Smooth muscle cell (in vitro differentiated cells): ENCODE measurements around the gene SYNGR4. TPM values are rescaled to one million over a fixed set of nuclear protein-coding genes. Genes with fewer than 3 reads are reported as not detected.

Source experiments
- DNase-seq: peaks from one replicate; lab custom pipeline; 2025; ENCODE audit not compliant: unreplicated experiment; lab: John Stamatoyannopoulos, UW
- H2AFZ ChIP-seq: fragments of 200-600 bp; sonication (generic); 2 replicates; pipeline ENCODE4 v1.6.0; 2016; ENCODE audit warnings: antibody characterized with exemption, low read depth, mild to moderate bottlenecking
- H3F3A ChIP-seq: fragments of 200-600 bp; sonication (generic); 2 replicates; pipeline ENCODE4 v1.6.0; 2017; ENCODE audit warnings: antibody characterized with exemption, low read depth
- H3K27ac ChIP-seq: fragments of 200-600 bp; sonication (generic); 2 replicates; pipeline ENCODE4 v1.5.1; 2016; ENCODE audit warnings: low read depth, mild to moderate bottlenecking
- H3K27me3 ChIP-seq: fragments of 200-600 bp; sonication (generic); 2 replicates; pipeline ENCODE4 v1.6.1; 2016; ENCODE audit warnings: low read depth, mild to moderate bottlenecking
- H3K36me3 ChIP-seq: fragments of 200-600 bp; sonication (generic); 2 replicates; pipeline ENCODE4 v1.5.1; 2016; ENCODE audit warnings: low read depth
- H3K4me1 ChIP-seq: fragments of 200-600 bp; sonication (generic); 2 replicates; pipeline ENCODE4 v1.5.1; 2016; ENCODE audit warnings: low read depth
- H3K4me2 ChIP-seq: fragments of 200-600 bp; sonication (generic); 2 replicates; pipeline ENCODE4 v1.6.0; 2016; ENCODE audit warnings: mild to moderate bottlenecking
- H3K4me3 ChIP-seq: fragments of 200-600 bp; sonication (generic); 2 replicates; pipeline ENCODE4 v1.5.1; 2016; ENCODE audit warnings: mild to moderate bottlenecking
- H3K79me2 ChIP-seq: fragments of 200-600 bp; sonication (generic); 2 replicates; pipeline ENCODE4 v1.6.0; 2016; ENCODE audit warnings: low read depth, mild to moderate bottlenecking
- H3K9ac ChIP-seq: fragments of 200-600 bp; sonication (generic); 2 replicates; pipeline ENCODE4 v1.6.0; 2016; ENCODE audit warnings: low read depth
- H3K9me3 ChIP-seq: fragments of 200-600 bp; sonication (generic); replicated peaks from 2 replicates; pipeline ENCODE4 v1.5.1; 2016; ENCODE audit warnings: low read depth
- H4K20me1 ChIP-seq: fragments of 200-600 bp; sonication (generic); 2 replicates; pipeline ENCODE4 v1.6.0; 2016; ENCODE audit warnings: low read depth
- WGBS: methylation state at CpG from one replicate; pipeline ENCODE4 v1.1.7; 2016; ENCODE audit warnings: low lambda C conversion rate; 5-methylcytosine and 5-hydroxymethylcytosine counted together
- polyA plus RNA-seq: library from polyadenylated mRNA; unstranded; fragments of >200 nt; fragmentation: Nextera tagmentation; extraction: Ambion mirVana; gene quantifications from 2 replicates; pipeline ENCODE4 v1.2.1, GENCODE V29; 2016
- total RNA-seq: library from RNA; depleted of rRNA; stranded (reverse); fragments of >200 nt; gene quantifications from 2 replicates; pipeline ENCODE4 v1.2.3, GENCODE V29; 2014
- TF ChIP-seq, protein P1 (sequence below): fragments of 200-600 bp; sonication (generic); IDR thresholded peaks from 2 replicates; pipeline ENCODE4 v1.5.1; 2017; ENCODE audit warnings: borderline replicate concordance, mild to moderate bottlenecking, antibody characterized with exemption; ENCODE audit not compliant: insufficient read depth, poor library complexity, severe bottlenecking

Gene SYNGR4
- total and polyA plus RNA-seq, 2 experiments from 2014 or later, result not detected

DNA sequence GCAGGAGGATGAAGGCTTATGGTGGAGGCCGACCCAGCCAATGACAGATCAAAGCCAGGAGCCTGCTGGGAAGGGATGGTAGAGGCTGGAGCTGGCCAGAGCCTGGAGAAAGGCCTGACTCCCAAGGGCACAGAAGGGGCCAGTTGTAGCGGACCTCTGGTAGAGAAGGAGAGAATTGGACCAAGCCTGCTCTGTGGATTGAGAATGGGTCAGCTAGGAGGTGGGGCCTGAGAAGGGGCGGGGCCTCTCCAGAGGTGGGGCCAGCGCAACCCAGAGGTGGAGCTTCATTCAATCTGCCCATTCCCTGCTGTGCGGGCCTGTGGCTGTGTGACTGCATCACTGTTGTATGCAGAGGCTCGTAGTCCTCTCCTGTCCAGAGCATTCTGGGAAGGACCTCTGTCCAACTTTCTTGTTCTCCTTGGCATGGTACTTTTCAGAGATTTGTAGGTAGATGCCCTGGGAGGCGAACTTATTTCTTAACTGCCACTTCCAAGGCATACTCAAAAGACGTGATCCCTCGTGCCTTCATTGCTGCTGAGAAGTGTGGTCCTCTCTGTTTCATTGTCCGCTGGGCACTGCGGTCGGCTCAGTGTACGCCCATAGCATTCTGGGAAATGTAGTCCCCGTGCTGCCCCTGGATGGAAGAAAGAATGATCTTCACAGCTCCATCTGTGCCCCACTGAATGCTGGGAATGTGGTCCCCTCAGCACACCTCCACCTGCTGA lies 36.0 kb downstream of the SYNGR4 start:
- WGBS, result 38% methylated on average over 13 of the region's 14 CpGs
- no peaks in the 10 kb centered on the region for H3K27me3 ChIP-seq
- DNase-seq, result no peak

DNA sequence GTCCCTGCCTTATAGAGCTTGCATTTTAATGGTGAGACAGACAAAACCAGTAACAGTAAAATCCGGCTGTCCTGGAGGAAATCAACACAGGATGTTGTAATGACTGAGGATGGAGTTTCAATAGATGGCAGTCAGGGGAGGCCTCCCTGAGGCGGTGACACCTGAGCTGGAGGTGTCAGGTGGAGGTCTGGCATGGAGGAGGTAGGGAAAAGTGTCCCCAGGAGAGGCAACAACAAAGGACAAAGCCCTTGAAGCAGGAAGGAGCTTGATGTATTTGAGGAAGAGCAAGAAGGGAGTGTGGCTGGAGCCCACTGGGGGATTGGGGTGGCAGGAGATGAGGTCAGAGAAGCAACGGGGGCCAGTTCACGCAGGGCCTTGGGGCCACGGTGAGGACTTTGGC lies 37.1 kb downstream of the SYNGR4 start:
- peaks cover 14% of the 10 kb centered on the region for H3F3A ChIP-seq
- TF ChIP-seq, protein P1, sequence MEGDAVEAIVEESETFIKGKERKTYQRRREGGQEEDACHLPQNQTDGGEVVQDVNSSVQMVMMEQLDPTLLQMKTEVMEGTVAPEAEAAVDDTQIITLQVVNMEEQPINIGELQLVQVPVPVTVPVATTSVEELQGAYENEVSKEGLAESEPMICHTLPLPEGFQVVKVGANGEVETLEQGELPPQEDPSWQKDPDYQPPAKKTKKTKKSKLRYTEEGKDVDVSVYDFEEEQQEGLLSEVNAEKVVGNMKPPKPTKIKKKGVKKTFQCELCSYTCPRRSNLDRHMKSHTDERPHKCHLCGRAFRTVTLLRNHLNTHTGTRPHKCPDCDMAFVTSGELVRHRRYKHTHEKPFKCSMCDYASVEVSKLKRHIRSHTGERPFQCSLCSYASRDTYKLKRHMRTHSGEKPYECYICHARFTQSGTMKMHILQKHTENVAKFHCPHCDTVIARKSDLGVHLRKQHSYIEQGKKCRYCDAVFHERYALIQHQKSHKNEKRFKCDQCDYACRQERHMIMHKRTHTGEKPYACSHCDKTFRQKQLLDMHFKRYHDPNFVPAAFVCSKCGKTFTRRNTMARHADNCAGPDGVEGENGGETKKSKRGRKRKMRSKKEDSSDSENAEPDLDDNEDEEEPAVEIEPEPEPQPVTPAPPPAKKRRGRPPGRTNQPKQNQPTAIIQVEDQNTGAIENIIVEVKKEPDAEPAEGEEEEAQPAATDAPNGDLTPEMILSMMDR, result no peak
- no peaks in the 10 kb centered on the region for H3K36me3 ChIP-seq
- no peak for DNase-seq
- no peaks in the 10 kb centered on the region for H3K27me3 ChIP-seq
- no peak overlapping the region for H3K4me2 ChIP-seq
- no peak overlapping the region for H3K27ac ChIP-seq
- H3K79me2 ChIP-seq, result no peaks in the 10 kb centered on the region
- WGBS, result 87% methylated on average over 5 of the region's 5 CpGs
- H2AFZ ChIP-seq, result no peak overlapping the region
- no peak overlapping the region for H3K9ac ChIP-seq
- no peak overlapping the region for H3K4me3 ChIP-seq
- H4K20me1 ChIP-seq, result peaks cover 7% of the 10 kb centered on the region
- H3K9me3 ChIP-seq, result no peaks in the 10 kb centered on the region
- peaks cover 4% of the 10 kb centered on the region for H3K4me1 ChIP-seq

More for the DNA sequence above, 36.0 kb downstream of the SYNGR4 start:
- H3K27ac ChIP-seq, result peak overlapping the region; percentile 76
- H3K4me3 ChIP-seq, result peak overlapping the region; percentile 40
- no peak overlapping the region for H3K9ac ChIP-seq
- TF ChIP-seq, protein P1, result no peak
- no peaks in the 10 kb centered on the region for H3K79me2 ChIP-seq
- H3K36me3 ChIP-seq, result no peaks in the 10 kb centered on the region
- H3F3A ChIP-seq, result peaks cover 14% of the 10 kb centered on the region
- peaks cover 7% of the 10 kb centered on the region for H4K20me1 ChIP-seq
- H2AFZ ChIP-seq, result peak overlapping the region; percentile 87
- peak overlapping the region; percentile 82 for H3K4me2 ChIP-seq
- no peaks in the 10 kb centered on the region for H3K9me3 ChIP-seq
- peaks cover 13% of the 10 kb centered on the region for H3K4me1 ChIP-seq

DNA sequence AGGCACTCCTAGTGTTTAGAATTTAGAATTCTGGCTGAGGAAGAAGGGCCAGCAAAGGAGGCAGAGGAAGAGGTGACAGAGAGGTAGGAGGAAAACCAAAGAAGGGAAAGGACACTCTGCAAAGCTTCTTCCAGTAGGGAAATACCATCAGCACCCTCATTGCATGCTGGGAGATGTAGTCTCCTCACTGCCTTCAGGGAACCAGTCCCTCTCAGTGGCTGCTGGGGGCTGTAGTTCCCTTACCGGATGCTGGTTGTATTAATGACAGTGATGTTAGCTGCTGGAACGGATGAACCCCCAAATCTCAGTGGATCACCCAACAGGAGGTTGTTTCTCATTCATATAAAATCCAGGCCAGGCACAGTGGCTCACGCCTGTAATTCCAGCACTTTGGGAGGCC lies 39.4 kb downstream of the SYNGR4 start:
- TF ChIP-seq, protein P1, result no peak
- no peak overlapping the region for H3K9ac ChIP-seq
- no peak overlapping the region for H3K4me2 ChIP-seq
- H3K79me2 ChIP-seq, result peaks cover 14% of the 10 kb centered on the region
- no peaks in the 10 kb centered on the region for H3K27me3 ChIP-seq
- DNase-seq, result no peak
- H3K27ac ChIP-seq, result no peak overlapping the region
- H2AFZ ChIP-seq, result no peak overlapping the region
- H3K4me1 ChIP-seq, result no peaks in the 10 kb centered on the region
- H3K36me3 ChIP-seq, result no peaks in the 10 kb centered on the region
- 48% methylated on average over 3 of the region's 3 CpGs for WGBS
- peaks cover 7% of the 10 kb centered on the region for H4K20me1 ChIP-seq
- peaks cover 7% of the 10 kb centered on the region for H3F3A ChIP-seq
- no peaks in the 10 kb centered on the region for H3K9me3 ChIP-seq
- no peak overlapping the region for H3K4me3 ChIP-seq
